ENCODE results near the gene ARL3. TPM values are rescaled to one million over a fixed set of nuclear protein-coding genes. Genes with fewer than 3 reads are reported as not detected.
A peak's percentile ranks its signal among the peaks of the same experiment; 100 is the strongest.

Gene ARL3
- total RNA-seq, 4 donors from 2014 or later: 11.0 to 17.7 (median 13.8) TPM

DNA sequence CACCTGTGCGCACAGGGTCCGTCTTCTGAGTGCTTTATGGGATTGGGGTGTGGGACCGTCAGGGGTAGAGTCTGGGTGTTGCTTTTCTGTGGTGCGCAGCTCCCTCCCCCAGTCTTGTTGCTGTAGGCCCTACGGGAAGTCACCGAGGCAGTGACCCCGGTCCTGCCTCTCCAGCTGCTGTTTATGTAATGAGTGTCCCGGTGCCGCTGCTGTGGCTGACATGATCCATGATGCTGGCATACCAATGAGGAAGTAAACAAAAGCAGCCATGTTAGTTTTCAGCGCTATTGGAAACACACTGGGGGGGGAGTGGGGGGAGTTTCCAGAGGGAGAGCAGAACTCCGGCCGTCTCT is 68.8 kb downstream of the ARL3 start:
- peaks cover 0 to 44% (median 38%) of the 10 kb centered on the region in 4 donors for H3K4me1 ChIP-seq
- H3K36me3 ChIP-seq: peaks cover 0 to 15% (median 0%) of the 10 kb centered on the region in 3 donors
- DNase-seq (ENCODE audit: low spot score in 2 of 2): peak; percentile 62 to 74
- H3K9me3 ChIP-seq: no peaks in the 10 kb centered on the region
- TF ChIP-seq EP300 (IDR thresholded peaks at IDR 0.05) (no peak), CTCF (IDR thresholded peaks at IDR 0.05) (no peak), POLR2A (IDR thresholded peaks at IDR 0.05) (no peak)
- H3K27ac ChIP-seq: peak overlapping the region; percentile 99 to 100 (median 99)
- peak overlapping the region; percentile 88 to 99 (median 96) for H3K4me3 ChIP-seq
- no peaks in the 10 kb centered on the region for H3K27me3 ChIP-seq
- 0 to 3% methylated on average over 4 to 11 of the region's 12 CpGs for WGBS, 2 donors

GRCh38 chr10:102644646-102645387 is 69.4 kb downstream of the ARL3 start:
- peak; percentile 68 to 76 for DNase-seq (ENCODE audit: low spot score in 2 of 2)
- Histone ChIP-seq H3K4me3 (peak overlapping the region; percentile 88 to 99 (median 96)), H3K4me1 (peaks cover 0 to 39% (median 32%) of the 10 kb centered on the region in 4 donors), H3K36me3 (peaks cover 0 to 13% (median 0%) of the 10 kb centered on the region in 3 donors), H3K9me3 (no peaks in the 10 kb centered on the region), H3K27ac (peak overlapping the region; percentile 99 to 100 (median 99)), H3K27me3 (no peaks in the 10 kb centered on the region)
- 0% methylated on average over 13 to 42 of the region's 62 CpGs for WGBS, 2 donors
- TF ChIP-seq POLR2A (IDR thresholded peaks at IDR 0.05): no peak
- TF ChIP-seq EP300 (IDR thresholded peaks at IDR 0.05): peak in 1 of 2 donors; percentile 58
- peak; percentile 40 to 76 (median 61) for TF ChIP-seq CTCF (IDR thresholded peaks at IDR 0.05)

- no peaks in the 10 kb centered on the region for H3K27me3 ChIP-seq
- H3K9me3 ChIP-seq: no peaks in the 10 kb centered on the region
- TF ChIP-seq EP300 (IDR thresholded peaks at IDR 0.05) (no peak), POLR2A (IDR thresholded peaks at IDR 0.05) (no peak), CTCF (IDR thresholded peaks at IDR 0.05) (no peak)
Measured at GRCh38 chr10:102644066-102644645, 70.0 kb downstream of the ARL3 start, which contains the start of gene TRIM8. Gene TRIM8 (plus strand): TSS chr10:102644479. CDS start chr10:102644618, 139 bp downstream.

GRCh38 chr10:102643336-102644065 is 70.7 kb downstream of the ARL3 start:
- peak; percentile 70 to 79 for TF ChIP-seq POLR2A (IDR thresholded peaks at IDR 0.05)
- peak in 1 of 5 experiments; percentile 33 for TF ChIP-seq CTCF (IDR thresholded peaks at IDR 0.05)
- TF ChIP-seq EP300 (IDR thresholded peaks at IDR 0.05): peak in 1 of 2 donors; percentile 80
- H3K4me1 ChIP-seq: peaks cover 0 to 26% (median 20%) of the 10 kb centered on the region in 4 donors
- H3K27ac ChIP-seq: peak overlapping the region; percentile 99 to 100 (median 99)
- WGBS, 2 donors: 1% methylated on average over 58 to 75 of the region's 76 CpGs
- peaks cover 0 to 10% (median 0%) of the 10 kb centered on the region in 3 donors for H3K36me3 ChIP-seq
- H3K9me3 ChIP-seq: no peaks in the 10 kb centered on the region
- peak overlapping the region; percentile 88 to 99 (median 96) for H3K4me3 ChIP-seq
- no peaks in the 10 kb centered on the region for H3K27me3 ChIP-seq
- peak in 1 of 2 donors; percentile 48 for DNase-seq (ENCODE audit: low spot score in 2 of 2)

More at GRCh38 chr10:102644066-102644645, 70.0 kb downstream of the ARL3 start, which contains the start of gene TRIM8:
- DNase-seq (ENCODE audit: low spot score in 2 of 2): no peak
- WGBS, 2 donors: 0% methylated on average over 60 to 68 of the region's 80 CpGs
- Histone ChIP-seq H3K4me3 (peak within 1 kb of the TSS; percentile 88 to 99 (median 96)), H3K27ac (peak within 1 kb of the TSS; percentile 99 to 100 (median 99)), H3K4me1 (peaks cover 0 to 32% (median 26%) of the 10 kb centered on the region in 4 donors), H3K36me3 (peaks cover 0 to 13% (median 0%) of the 10 kb centered on the region in 3 donors)
